Measurements from ENCODE around the gene FBXL17. TPM values are rescaled to one million over a fixed set of nuclear protein-coding genes. Genes with fewer than 3 reads are reported as not detected.

The FBXL17 gene
- total and polyA plus RNA-seq, 2 donors (not counting 1 experiment from before 2014, with no cell fraction given): 7.3 to 40.3 TPM

DNA sequence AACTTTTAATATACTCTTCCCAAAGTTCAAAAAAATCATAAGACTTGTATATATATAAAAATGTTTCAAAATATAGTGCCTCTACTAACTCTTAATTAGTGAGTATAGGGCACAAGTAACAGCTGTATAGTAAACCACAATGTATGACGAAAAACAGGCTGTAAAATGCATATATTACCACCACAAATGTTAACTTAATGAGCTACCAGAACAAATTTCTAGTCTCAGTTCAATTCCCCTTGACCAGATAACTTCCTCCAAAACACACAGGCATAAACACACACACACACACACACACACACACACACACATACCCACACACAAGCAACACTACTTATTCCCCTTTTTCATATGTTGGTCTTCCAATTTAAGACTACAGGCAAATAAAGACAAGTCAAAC, 78.8 kb downstream of the FBXL17 start:
- no peaks in the 10 kb centered on the region for H3K4me1 ChIP-seq (ENCODE audit: control insufficient read depth in 2 of 2, insufficient read depth in 2 of 2, low read length in 2 of 2)
- H3K4me1 Mint-ChIP-seq: peaks cover 7% of the 10 kb centered on the region
- no peaks in the 10 kb centered on the region for H3K9me3 ChIP-seq (ENCODE audit: control extremely low read depth in 1 of 3, control insufficient read depth in 2 of 3, insufficient read depth in 1 of 3, low read length in 2 of 3)
- no peaks in the 10 kb centered on the region for H3K9me3 Mint-ChIP-seq (ENCODE audit: insufficient read depth)
- no peak overlapping the region for H3K9ac ChIP-seq (ENCODE audit: low read length)
- no peak overlapping the region for H3K4me3 Mint-ChIP-seq
- 67% methylated on average over 1 of the region's 1 CpG for WGBS (ENCODE audit: insufficient coverage)
- H3K27me3 ChIP-seq (replicated peaks in 1 of 4; ENCODE audit: control extremely low read depth in 1 of 4, control insufficient read depth in 3 of 4, insufficient read depth in 4 of 4, low read length in 3 of 4): no peaks in the 10 kb centered on the region
- H4K20me1 ChIP-seq (ENCODE audit: control insufficient read depth, insufficient read depth, low read length, poor library complexity, severe bottlenecking): no peaks in the 10 kb centered on the region
- peak; percentile 15 for DNase-seq
- ChIA-PET POLR2A (no interaction called here), CTCF (no interaction called here)
- no peak for TF ChIP-seq EZH2 (IDR thresholded peaks at IDR 0.05; ENCODE audit: borderline replicate concordance, insufficient read depth, low read depth, low read length, poor library complexity, severe bottlenecking)
- no peak overlapping the region for H3K4me3 ChIP-seq (ENCODE audit: control extremely low read depth in 1 of 5, extremely low read depth in 1 of 5, insufficient read depth in 1 of 5, low read depth in 2 of 5, low read length in 4 of 5)
- H3K27me3 Mint-ChIP-seq: no peaks in the 10 kb centered on the region
- H3K36me3 ChIP-seq (replicated peaks in 1 of 2; ENCODE audit: control extremely low read depth in 1 of 2, control insufficient read depth in 1 of 2, extremely low read depth in 1 of 2, insufficient read depth in 2 of 2, low read length in 1 of 2): no peaks in the 10 kb centered on the region
- no peak overlapping the region for H3K4me2 ChIP-seq (replicated peaks; ENCODE audit: low read depth, low read length, poor library complexity, severe bottlenecking)
- no peaks in the 10 kb centered on the region for H3K79me2 ChIP-seq (ENCODE audit: control insufficient read depth, insufficient read depth, low read length)
- intact Hi-C loops (cut with micrococcal nuclease): no loop called here
- ATAC-seq (ENCODE audit: low read depth): no peak
- no peak overlapping the region for H3K27ac ChIP-seq (ENCODE audit: low read length in 2 of 2)
- H2AFZ ChIP-seq (ENCODE audit: insufficient read depth, low read depth, low read length, poor library complexity, severe bottlenecking): no peak overlapping the region
- H3K27ac Mint-ChIP-seq: no peak overlapping the region

DNA sequence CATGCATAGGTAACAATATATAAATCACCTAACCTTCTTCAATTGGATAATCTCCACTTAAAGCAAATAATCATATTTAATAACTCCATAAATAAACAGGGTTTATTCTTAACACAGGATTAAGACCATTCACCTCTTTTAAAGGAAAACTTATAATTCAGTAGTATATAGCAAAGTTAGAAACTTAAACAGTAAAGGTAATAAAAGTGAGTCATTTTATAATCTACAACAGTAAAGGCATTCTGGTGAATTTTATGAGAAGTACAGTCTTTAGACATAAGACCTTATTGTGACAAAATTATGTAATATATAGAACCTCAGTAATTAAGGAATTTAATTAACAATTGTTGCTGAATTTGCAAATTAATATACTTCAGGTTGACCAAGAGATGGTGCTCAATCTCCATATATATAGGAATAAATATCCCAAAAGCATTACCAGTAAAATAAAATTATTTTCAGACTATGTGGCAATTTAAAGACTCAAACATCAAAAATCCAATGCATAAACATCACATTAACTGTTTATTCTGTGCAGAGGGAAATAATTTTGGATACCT, 84.8 kb downstream of the FBXL17 start:
- CTCF ChIA-PET: no interaction called here
- Histone ChIP-seq H3K27me3 (replicated peaks in 1 of 4; ENCODE audit: control extremely low read depth in 1 of 4, control insufficient read depth in 3 of 4, insufficient read depth in 4 of 4, low read length in 3 of 4) (no peaks in the 10 kb centered on the region), H3K9ac (ENCODE audit: low read length) (no peak overlapping the region), H4K20me1 (ENCODE audit: control insufficient read depth, insufficient read depth, low read length, poor library complexity, severe bottlenecking) (no peaks in the 10 kb centered on the region), H3K36me3 (replicated peaks in 1 of 2; ENCODE audit: control extremely low read depth in 1 of 2, control insufficient read depth in 1 of 2, extremely low read depth in 1 of 2, insufficient read depth in 2 of 2, low read length in 1 of 2) (no peaks in the 10 kb centered on the region), H3K4me1 (ENCODE audit: control insufficient read depth in 2 of 2, insufficient read depth in 2 of 2, low read length in 2 of 2) (no peaks in the 10 kb centered on the region), H2AFZ (ENCODE audit: insufficient read depth, low read depth, low read length, poor library complexity, severe bottlenecking) (no peak overlapping the region), H3K4me2 (replicated peaks; ENCODE audit: low read depth, low read length, poor library complexity, severe bottlenecking) (no peak overlapping the region), H3K27ac (ENCODE audit: low read length in 2 of 2) (no peak overlapping the region), H3K79me2 (ENCODE audit: control insufficient read depth, insufficient read depth, low read length) (no peaks in the 10 kb centered on the region), H3K4me3 (ENCODE audit: control extremely low read depth in 1 of 5, extremely low read depth in 1 of 5, insufficient read depth in 1 of 5, low read depth in 2 of 5, low read length in 4 of 5) (no peak overlapping the region), H3K9me3 (ENCODE audit: control extremely low read depth in 1 of 3, control insufficient read depth in 2 of 3, insufficient read depth in 1 of 3, low read length in 2 of 3) (no peaks in the 10 kb centered on the region)
- DNase-seq: no peak
- Mint-ChIP-seq H3K27ac (no peak overlapping the region), H3K9me3 (ENCODE audit: insufficient read depth) (no peaks in the 10 kb centered on the region), H3K4me3 (no peak overlapping the region), H3K4me1 (peaks cover 2% of the 10 kb centered on the region), H3K27me3 (no peaks in the 10 kb centered on the region)
- intact Hi-C loops (cut with micrococcal nuclease): no loop called here
- TF ChIP-seq EZH2 (IDR thresholded peaks at IDR 0.05; ENCODE audit: borderline replicate concordance, insufficient read depth, low read depth, low read length, poor library complexity, severe bottlenecking): no peak
- TF ChIP-seq, protein P1, sequence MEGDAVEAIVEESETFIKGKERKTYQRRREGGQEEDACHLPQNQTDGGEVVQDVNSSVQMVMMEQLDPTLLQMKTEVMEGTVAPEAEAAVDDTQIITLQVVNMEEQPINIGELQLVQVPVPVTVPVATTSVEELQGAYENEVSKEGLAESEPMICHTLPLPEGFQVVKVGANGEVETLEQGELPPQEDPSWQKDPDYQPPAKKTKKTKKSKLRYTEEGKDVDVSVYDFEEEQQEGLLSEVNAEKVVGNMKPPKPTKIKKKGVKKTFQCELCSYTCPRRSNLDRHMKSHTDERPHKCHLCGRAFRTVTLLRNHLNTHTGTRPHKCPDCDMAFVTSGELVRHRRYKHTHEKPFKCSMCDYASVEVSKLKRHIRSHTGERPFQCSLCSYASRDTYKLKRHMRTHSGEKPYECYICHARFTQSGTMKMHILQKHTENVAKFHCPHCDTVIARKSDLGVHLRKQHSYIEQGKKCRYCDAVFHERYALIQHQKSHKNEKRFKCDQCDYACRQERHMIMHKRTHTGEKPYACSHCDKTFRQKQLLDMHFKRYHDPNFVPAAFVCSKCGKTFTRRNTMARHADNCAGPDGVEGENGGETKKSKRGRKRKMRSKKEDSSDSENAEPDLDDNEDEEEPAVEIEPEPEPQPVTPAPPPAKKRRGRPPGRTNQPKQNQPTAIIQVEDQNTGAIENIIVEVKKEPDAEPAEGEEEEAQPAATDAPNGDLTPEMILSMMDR (IDR thresholded peaks at IDR 0.05): no peak
- no peak for ATAC-seq (ENCODE audit: low read depth)
- POLR2A ChIA-PET: no interaction called here
